Stimulated activated CD4-positive, alpha-beta T cell treated with anti-CD3 and anti-CD28 coated beads, Interleukin-12 subunit alpha, Interleukin-12 subunit beta, amount 100 ng/mL, for 4 hours (primary cell): ENCODE results near the gene PRDM8.
"Not testable (repeated sequence)": the region's sequence is repeated elsewhere in the genome, so short reads cannot be mapped to it uniquely, and the experiment has no call there.

ENCODE experiments used
- DNase-seq: peaks from one replicate; pipeline ENCODE4 v3.0.0-alpha.2; 2020

Gene PRDM8

DNA sequence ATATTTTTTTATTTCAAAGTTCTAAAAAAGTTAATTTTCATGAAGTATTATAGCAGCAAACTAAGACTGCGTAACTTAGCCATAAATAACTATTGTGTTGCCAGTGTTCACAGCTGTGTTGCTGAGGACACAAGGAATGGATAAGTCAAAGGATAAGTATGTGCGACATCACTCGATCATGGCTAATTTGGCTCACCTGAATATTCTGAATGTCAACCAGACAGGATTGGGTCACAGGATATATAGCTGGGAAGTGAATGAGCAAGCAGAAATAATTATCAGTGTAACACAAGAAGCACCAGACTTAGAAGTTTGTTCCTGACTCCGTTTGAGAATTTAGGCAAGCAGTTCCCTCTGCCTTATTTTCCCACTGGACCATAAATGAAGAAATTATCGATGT, 33.9 kb downstream of the PRDM8 start:
- DNase-seq, result no peak

GRCh38 chr4:80232707-80233370, 35.5 kb downstream of the PRDM8 start:
- no peak for DNase-seq

GRCh38 chr4:80233390-80233789, 36.1 kb downstream of the PRDM8 start:
- DNase-seq, result no peak

DNA sequence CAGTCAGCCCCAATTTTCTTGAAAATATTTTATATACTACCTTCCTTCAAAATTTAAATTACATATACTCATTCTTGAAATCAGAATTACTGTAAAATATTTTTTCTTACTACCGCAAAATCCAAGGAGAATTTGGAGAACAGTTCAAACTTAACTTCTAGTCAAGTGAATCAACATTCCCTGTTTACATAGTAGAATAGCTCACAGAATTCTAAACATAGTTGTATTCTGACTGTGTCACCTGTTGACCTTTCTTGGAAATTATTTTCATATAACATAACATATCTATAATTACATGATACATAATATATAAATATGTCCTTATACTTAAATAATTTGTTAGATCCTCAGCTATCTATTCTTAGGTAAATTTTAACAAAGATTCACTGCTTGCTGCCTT, 38.1 kb downstream of the PRDM8 start:
- no peak for DNase-seq

DNA sequence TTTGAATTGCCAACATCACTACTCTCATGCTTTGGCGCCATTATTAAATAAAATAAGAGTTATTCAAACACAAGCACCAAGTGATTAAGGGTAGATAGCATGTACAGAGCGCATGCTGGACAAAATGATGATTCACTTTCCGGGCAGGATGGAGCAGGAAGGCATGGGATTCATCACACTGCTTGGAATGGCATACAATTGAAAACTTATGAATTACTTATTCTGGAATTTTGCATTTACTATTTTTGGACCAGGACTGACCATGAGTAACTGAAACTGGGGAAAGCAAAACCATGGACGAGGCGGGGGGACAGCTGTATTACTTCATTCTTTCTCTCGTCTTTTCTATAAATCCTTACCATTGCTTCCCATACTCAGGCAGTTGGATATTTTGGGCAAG, 40.7 kb downstream of the PRDM8 start:
- DNase-seq, result no peak

DNA sequence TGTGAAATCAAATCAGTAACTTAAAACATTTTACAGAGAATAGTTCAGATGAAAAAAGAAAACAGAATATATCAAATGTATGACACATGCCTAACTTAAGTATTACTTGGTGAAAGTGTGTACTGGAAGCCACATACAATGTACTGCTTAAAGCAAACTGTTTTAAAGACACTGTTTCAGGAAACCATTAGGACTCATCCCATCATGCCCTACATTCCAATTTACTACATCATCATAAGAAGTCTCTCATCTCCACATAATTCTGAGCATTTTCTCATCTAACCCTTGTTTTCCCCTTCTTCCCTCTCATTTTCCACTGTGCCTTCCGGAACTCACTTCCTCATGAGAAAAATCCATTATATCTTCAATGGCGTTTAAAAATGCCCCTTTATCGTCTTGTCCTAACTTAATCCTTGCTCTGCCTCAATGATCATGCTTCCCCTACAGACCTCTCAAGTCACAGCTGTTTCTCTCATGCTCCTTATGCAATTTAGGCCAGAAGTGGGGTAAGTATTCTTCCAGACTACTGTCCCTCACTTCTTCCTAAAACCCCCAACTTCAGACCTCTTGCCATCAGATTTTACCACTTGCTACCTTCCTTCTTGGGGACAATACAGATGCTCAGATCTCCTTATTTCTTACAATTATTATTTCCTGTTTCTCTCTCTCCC, 42.3 kb downstream of the PRDM8 start:
- DNase-seq, result no peak

DNA sequence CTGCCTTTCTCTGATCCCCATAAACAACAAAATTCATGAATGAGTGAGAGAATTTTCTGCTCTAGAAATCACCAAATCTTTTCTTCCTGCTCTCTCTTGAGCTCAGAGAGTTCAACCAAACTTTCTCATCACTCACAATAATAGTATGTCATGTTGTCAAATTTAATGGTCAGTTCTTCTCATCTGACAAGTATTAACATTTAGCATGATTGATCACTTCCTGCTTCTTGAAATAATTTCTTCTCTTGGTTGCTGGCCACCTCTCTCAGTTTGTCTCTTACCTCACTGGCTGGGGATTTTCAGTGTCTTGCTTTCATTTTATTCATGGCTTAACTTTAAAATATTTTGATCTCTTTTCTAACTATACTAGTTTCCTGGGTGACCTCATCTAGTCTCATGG, 43.7 kb downstream of the PRDM8 start:
- DNase-seq, result no peak

GRCh38 chr4:80243274-80244018, 46.1 kb downstream of the PRDM8 start:
- no peak for DNase-seq

DNA sequence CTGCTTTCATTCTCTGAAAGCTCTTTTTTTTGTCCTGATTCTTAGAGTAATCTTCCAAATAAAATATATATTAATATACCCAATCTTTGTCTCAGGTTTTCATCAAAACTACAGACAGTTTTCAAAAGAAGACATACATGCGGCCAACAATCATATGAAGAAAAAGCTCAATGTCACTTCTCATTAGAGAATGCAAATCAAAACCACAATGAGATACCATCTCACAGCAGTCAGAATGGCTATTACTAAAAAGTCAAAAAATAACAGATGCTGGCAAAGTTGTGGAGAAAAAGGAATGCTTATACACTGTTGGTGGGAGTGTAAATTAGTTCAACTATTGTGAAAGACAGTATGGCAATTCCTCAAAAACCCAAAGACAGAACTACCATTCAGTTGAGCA, 50.2 kb downstream of the PRDM8 start:
- not testable (repeated sequence) for DNase-seq

- DNase-seq, result no peak
Observed at GRCh38 chr4:80249144-80249543, 51.8 kb downstream of the PRDM8 start.

DNA sequence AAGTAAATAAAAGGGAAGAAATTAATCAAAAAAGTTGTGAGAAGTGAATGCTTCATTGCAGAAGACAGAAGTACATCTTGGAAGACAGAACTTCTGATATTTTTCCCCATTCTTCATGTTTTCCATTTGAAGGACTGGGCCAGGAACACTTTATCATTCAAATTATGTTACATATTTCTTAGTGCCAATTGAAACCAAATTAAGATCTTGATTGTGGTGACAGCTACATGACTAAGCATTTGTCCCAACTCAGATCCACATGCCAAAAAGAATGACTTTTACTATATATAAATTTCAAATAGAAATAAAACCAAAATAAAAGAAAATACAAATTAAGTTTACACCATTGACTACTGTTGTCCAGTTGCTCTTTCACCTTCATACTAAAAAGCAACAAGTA, 55.1 kb downstream of the PRDM8 start:
- DNase-seq, result no peak

DNA sequence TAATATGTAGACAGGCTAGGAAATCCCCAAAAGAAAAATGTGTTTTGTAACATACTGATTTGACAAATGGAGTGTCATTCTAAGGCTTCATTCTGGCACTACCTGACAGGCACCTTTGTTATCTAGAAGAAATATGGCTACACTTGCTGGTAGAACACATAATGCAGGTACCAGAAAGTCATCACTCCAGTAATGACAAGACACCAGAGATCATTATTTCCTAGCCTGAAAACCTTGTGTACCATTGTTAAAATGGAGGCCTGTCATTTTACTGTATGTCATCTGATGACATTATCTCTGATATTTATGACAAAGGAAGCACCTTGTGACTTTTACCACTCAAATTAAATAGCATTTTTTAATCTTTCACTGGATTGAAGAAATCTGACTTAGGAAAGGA, 55.6 kb downstream of the PRDM8 start:
- DNase-seq, result no peak

DNA sequence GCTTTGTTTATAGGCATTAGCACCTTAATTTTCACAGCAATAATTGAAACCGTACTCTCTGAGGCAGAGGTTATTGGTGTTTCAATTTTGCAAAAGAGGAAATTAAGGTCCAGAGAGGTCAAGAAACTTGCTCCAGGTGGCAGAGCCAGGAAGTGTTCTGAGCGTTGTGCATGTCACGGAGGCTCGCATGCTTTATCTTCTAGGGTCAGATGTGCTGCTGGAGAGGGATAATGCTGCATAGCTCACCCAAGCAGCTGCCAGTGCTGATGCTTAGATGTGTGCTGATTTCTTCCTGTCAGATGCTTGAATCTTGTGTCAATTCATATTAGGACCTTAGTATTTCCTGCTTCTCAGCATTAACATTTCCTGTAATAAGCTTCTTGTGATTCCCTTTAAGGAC, 56.2 kb downstream of the PRDM8 start:
- DNase-seq, result no peak
